ENCODE data around the gene CISTR. TPM values are rescaled to one million over a fixed set of nuclear protein-coding genes. Genes with fewer than 3 reads are reported as not detected.

Gene CISTR
- total RNA-seq, 4 donors from 2014 or later: not detected

DNA sequence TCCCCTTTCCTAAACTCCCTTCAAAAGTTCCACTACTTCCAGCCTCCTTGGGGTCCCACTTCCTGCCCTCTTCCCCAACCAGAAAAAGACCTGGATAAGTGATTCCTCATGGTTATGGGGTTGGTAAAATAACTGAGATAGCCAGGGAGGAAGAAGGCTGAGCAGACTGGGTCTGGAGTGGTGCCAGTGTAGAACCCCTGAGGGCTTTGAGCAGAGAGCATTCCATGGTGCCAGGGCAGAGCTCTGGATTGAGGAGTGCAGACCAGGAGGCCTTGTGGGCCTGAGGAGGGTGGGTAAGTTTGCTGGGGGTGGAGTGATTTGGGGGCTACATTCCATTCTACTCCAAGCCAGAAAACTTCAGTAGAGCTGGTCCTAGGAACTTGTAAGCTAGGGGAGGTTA lies 9.5 kb upstream of the CISTR start:
- intact Hi-C loops (cut with DNase I; ENCODE audit: low total_unique reads): no loop called here
- Histone ChIP-seq H3K27me3 (peaks cover 0 to 21% (median 18%) of the 10 kb centered on the region in 3 donors), H3K4me3 (no peak overlapping the region), H3K9me3 (no peaks in the 10 kb centered on the region), H3K27ac (no peak overlapping the region), H3K36me3 (no peaks in the 10 kb centered on the region), H3K4me1 (no peaks in the 10 kb centered on the region)
- in situ Hi-C loops (cut with MboI; ENCODE audit: low sequenced_read_pairs in 4 of 4): no loop called here
- DNase-seq (no peak), ATAC-seq (no peak)
- TF ChIP-seq, protein P1, sequence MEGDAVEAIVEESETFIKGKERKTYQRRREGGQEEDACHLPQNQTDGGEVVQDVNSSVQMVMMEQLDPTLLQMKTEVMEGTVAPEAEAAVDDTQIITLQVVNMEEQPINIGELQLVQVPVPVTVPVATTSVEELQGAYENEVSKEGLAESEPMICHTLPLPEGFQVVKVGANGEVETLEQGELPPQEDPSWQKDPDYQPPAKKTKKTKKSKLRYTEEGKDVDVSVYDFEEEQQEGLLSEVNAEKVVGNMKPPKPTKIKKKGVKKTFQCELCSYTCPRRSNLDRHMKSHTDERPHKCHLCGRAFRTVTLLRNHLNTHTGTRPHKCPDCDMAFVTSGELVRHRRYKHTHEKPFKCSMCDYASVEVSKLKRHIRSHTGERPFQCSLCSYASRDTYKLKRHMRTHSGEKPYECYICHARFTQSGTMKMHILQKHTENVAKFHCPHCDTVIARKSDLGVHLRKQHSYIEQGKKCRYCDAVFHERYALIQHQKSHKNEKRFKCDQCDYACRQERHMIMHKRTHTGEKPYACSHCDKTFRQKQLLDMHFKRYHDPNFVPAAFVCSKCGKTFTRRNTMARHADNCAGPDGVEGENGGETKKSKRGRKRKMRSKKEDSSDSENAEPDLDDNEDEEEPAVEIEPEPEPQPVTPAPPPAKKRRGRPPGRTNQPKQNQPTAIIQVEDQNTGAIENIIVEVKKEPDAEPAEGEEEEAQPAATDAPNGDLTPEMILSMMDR (IDR thresholded peaks at IDR 0.05 in 4 of 5, conservative IDR thresholded peaks at IDR 0.05 in 1 of 5): no peak
- no peak for TF ChIP-seq POLR2A (IDR thresholded peaks at IDR 0.05)

DNA sequence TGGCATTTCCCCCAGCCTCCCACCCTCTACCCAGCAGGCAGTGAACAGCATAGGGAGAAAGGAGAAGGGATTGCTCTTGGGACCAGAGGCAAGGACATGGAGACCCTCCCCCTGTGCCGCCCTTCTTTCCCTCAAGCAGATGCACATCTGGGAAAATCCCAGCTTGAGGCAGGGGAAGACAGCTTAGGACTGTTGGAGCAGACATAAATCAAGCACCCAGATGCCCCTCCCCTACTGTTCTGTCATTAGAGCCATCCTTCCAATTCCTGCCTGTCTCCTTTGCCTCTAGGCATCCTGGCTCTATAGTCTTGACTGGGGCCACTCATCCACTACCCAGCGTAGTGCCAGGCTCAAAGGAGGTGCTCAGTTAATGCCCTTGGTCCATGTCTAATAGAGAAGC lies 7.5 kb upstream of the CISTR start:
- DNase-seq (no peak), ATAC-seq (no peak)
- peaks cover 0 to 18% (median 16%) of the 10 kb centered on the region in 3 donors for H3K27me3 ChIP-seq
- in situ Hi-C loops (cut with MboI; ENCODE audit: low sequenced_read_pairs in 4 of 4): no loop called here
- H3K9me3 ChIP-seq: no peaks in the 10 kb centered on the region
- H3K27ac ChIP-seq: no peak overlapping the region
- TF ChIP-seq, protein P1 (IDR thresholded peaks at IDR 0.05 in 4 of 5, conservative IDR thresholded peaks at IDR 0.05 in 1 of 5): no peak
- TF ChIP-seq POLR2A (IDR thresholded peaks at IDR 0.05): no peak
- intact Hi-C loops (cut with DNase I; ENCODE audit: low total_unique reads): no loop called here
- no peaks in the 10 kb centered on the region for H3K4me1 ChIP-seq
- H3K4me3 ChIP-seq: no peak overlapping the region
- no peaks in the 10 kb centered on the region for H3K36me3 ChIP-seq

DNA sequence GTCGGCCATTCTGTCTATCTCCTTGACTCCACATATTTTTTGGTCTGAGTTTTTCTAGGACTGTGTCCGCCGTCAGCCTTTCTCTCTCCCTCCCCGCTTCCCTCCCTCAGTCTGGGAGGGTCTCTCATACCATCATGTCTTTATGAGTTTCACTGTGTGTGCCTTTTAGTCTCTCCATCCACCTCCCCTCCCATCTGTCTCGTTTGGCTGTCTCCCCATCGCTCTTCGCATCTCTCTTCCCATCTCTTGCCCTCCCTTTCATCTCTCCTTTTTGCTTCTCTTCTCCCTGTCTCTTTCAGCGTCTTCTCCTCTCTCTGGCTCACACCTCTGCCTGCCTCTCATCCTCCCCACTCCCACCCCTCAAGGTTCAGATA lies 6.9 kb upstream of the CISTR start:
- TF ChIP-seq, protein P1 (IDR thresholded peaks at IDR 0.05 in 4 of 5, conservative IDR thresholded peaks at IDR 0.05 in 1 of 5): no peak
- no peak for TF ChIP-seq POLR2A (IDR thresholded peaks at IDR 0.05)

DNA sequence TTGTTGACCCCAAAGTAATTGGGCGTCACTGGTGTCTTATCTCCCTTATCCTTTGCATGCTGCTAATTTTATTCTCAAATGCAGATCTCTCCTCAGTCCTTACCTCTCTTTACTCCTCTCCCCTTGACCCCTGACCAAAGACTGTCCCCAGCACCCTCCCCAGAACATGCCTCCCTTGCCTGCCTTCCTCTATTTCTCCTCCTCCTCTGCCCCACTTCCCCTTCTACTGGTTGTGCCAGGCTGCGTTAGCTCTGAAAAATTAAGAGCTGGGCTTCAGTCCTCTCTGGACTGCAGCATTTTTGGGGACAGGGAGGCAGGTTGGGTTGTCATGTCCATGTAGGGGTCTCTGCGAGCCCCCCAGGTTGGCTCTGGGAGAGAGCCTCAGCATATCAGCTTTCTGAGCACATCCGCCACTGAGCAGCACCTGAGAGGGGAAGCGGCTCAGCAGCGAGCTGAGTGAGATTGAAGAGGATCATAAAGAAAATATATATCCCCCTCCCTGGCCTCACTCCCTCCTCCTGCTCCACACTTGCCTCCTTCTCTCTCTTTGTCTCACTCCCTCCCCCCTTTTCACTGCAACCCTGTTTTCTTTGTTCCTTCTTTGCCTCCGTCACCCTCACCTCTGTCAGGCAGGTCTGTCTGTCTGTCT lies 6.4 kb upstream of the CISTR start:
- no peaks in the 10 kb centered on the region for H3K4me1 ChIP-seq
- H3K9me3 ChIP-seq: no peaks in the 10 kb centered on the region
- H3K27me3 ChIP-seq: peaks cover 0 to 19% (median 18%) of the 10 kb centered on the region in 3 donors
- TF ChIP-seq, protein P1 (IDR thresholded peaks at IDR 0.05 in 4 of 5, conservative IDR thresholded peaks at IDR 0.05 in 1 of 5): no peak
- TF ChIP-seq POLR2A (IDR thresholded peaks at IDR 0.05): no peak
- in situ Hi-C loops (cut with MboI; ENCODE audit: low sequenced_read_pairs in 4 of 4): no loop called here
- no peak overlapping the region for H3K4me3 ChIP-seq
- intact Hi-C loops (cut with DNase I; ENCODE audit: low total_unique reads): no loop called here
- no peak overlapping the region for H3K27ac ChIP-seq
- H3K36me3 ChIP-seq: no peaks in the 10 kb centered on the region
- DNase-seq (no peak), ATAC-seq (no peak)

More for the DNA sequence above, 6.9 kb upstream of the CISTR start:
- in situ Hi-C loops (cut with MboI; ENCODE audit: low sequenced_read_pairs in 4 of 4): no loop called here
- DNase-seq (no peak), ATAC-seq (no peak)
- H3K27ac ChIP-seq: no peak overlapping the region
- no peaks in the 10 kb centered on the region for H3K4me1 ChIP-seq
- H3K36me3 ChIP-seq: no peaks in the 10 kb centered on the region
- H3K9me3 ChIP-seq: no peaks in the 10 kb centered on the region
- peaks cover 0 to 19% (median 18%) of the 10 kb centered on the region in 3 donors for H3K27me3 ChIP-seq
- intact Hi-C loops (cut with DNase I; ENCODE audit: low total_unique reads): no loop called here
- no peak overlapping the region for H3K4me3 ChIP-seq
